DOHH2 (cell line): Measurements from ENCODE around the gene GBA2.

Source experiments
- CTCF ChIP-seq: fragments of 200-600 bp; sonication (generic); IDR thresholded peaks from one replicate; pipeline ENCODE4 v1.5.1; 2014; ENCODE audit warnings: antibody characterized with exemption, mild to moderate bottlenecking, low read depth, low read length; ENCODE audit not compliant: poor library complexity, severe bottlenecking
- EZH2phosphoT487 ChIP-seq: fragments of 200-600 bp; sonication (generic); IDR thresholded peaks from 2 replicates; pipeline ENCODE4 v1.6.1; 2017; ENCODE audit warnings: borderline replicate concordance, mild to moderate bottlenecking, antibody characterized with exemption, low read length, moderate library complexity, mixed read lengths

DNA sequence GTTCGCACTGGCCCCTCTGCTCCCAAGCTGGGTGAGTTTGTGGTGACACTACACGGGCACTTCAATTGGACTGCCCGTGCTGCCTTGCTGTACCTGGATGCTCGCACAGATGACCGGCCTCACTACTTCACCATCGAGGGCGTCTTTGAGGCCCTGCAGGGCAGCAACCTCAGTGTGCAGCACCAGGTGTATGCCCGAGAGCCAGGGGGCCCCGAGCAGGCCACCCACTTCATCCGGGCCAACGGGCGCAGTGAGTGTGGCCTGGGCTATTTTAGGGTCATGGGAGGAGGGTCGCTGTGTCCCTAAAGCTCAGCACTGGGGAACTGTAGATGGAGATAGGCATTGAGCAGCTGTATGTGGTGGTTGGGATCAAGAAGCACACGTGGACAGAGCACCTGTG, 43.8 kb upstream of the GBA2 start:
- TF ChIP-seq CTCF, result no peak
- no peak for TF ChIP-seq EZH2phosphoT487
